ENCODE data around the gene NDST3.

GRCh38 chr4:118287711-118288451 lies 253.6 kb downstream of the NDST3 start:
- TF ChIP-seq TAF1 (IDR thresholded peaks at IDR 0.05; ENCODE audit: borderline replicate concordance, low read depth, low read length) (no peak), POLR2A (IDR thresholded peaks at IDR 0.05; ENCODE audit: low read depth, low read length) (no peak)

Measured in GM12892 (cell line).